Activated naive CD4-positive, alpha-beta T cell treated with anti-CD3 and anti-CD28 coated beads for 36 hours (primary cell): ENCODE data around the gene UGGT2. TPM values are rescaled to one million over a fixed set of nuclear protein-coding genes. Genes with fewer than 3 reads are reported as not detected.
"Not testable (repeated sequence)": the region's sequence is repeated elsewhere in the genome, so short reads cannot be mapped to it uniquely, and the experiment has no call there.

Experiments
- CTCF ChIA-PET: fragments of 350-600 bp; sonication (Branson Sonifier 250); formaldehyde crosslinking; loops from one replicate; lab custom pipeline; 2021; ENCODE audit warnings: antibody characterized with exemption; lab: Charles Lee
- DNase-seq: peaks from one replicate; pipeline ENCODE4 v3.0.0-alpha.2; 2020
- H3K27ac Mint-ChIP-seq: one replicate; pipeline ENCODE4 v1.8.0; 2021; ENCODE audit warnings: mild to moderate bottlenecking, mixed read lengths
- H3K27me3 Mint-ChIP-seq: one replicate; pipeline ENCODE4 v1.8.0; 2021; ENCODE audit warnings: low read depth, mixed read lengths
- H3K36me3 Mint-ChIP-seq: one replicate; pipeline ENCODE4 v1.8.0; 2021; ENCODE audit warnings: low read depth, mixed read lengths
- H3K4me1 Mint-ChIP-seq: one replicate; pipeline ENCODE4 v1.8.0; 2021; ENCODE audit warnings: low read depth, mixed read lengths
- H3K4me3 Mint-ChIP-seq: one replicate; pipeline ENCODE4 v1.8.0; 2021; ENCODE audit warnings: mild to moderate bottlenecking, moderate library complexity, mixed read lengths
- H3K9me3 Mint-ChIP-seq: one replicate; pipeline ENCODE4 v1.8.0; 2021; ENCODE audit warnings: mixed read lengths
- intact Hi-C: fragments of 100-400 bp; cut with micrococcal nuclease; formaldehyde crosslinking; loops from one replicate; pipeline ENCODE4 v1.15.1; 2023
- total RNA-seq, 2 experiments: library from RNA; stranded (reverse); gene quantifications; one replicate each; pipeline ENCODE4 v1.2.3, GENCODE V29; 2021

The UGGT2 gene
- total RNA-seq, 2 experiments from 2014 or later = 0.12 TPM; not detected in 1

DNA sequence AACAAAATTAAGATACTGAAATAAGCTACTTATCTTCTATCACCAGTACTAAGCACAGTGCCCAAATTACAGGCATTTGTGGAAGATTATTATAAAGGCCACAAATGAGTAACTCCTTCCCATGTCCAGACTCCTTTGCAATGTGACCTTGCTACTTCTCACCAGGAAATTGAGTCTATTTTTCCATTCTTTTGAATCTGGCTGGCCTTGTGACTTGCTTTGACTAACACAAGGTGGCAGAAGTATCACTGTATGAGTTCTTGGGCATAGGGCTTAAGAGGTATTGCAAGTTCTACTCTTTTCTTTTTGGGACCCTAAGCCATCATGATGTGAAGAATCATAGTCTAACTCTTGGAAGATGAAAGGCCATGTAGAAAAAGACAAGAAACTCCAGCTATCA, 49.9 kb downstream of the UGGT2 start:
- Mint-ChIP-seq H3K36me3 (no peaks in the 10 kb centered on the region), H3K4me3 (no peak overlapping the region), H3K4me1 (no peaks in the 10 kb centered on the region), H3K27ac (no peak overlapping the region), H3K27me3 (peaks cover 4% of the 10 kb centered on the region), H3K9me3 (peaks cover 3% of the 10 kb centered on the region)
- intact Hi-C loops = no loop called here
- DNase-seq = no peak
- CTCF ChIA-PET = no interaction called here

GRCh38 chr13:96002322-96003131, 50.7 kb downstream of the UGGT2 start:
- H3K27me3 Mint-ChIP-seq = peaks cover 4% of the 10 kb centered on the region
- peaks cover 3% of the 10 kb centered on the region for H3K9me3 Mint-ChIP-seq
- DNase-seq = no peak
- H3K4me3 Mint-ChIP-seq = no peak overlapping the region
- CTCF ChIA-PET = no interaction called here
- H3K4me1 Mint-ChIP-seq = no peaks in the 10 kb centered on the region
- H3K27ac Mint-ChIP-seq = no peak overlapping the region
- intact Hi-C loops = no loop called here
- H3K36me3 Mint-ChIP-seq = no peaks in the 10 kb centered on the region

DNA sequence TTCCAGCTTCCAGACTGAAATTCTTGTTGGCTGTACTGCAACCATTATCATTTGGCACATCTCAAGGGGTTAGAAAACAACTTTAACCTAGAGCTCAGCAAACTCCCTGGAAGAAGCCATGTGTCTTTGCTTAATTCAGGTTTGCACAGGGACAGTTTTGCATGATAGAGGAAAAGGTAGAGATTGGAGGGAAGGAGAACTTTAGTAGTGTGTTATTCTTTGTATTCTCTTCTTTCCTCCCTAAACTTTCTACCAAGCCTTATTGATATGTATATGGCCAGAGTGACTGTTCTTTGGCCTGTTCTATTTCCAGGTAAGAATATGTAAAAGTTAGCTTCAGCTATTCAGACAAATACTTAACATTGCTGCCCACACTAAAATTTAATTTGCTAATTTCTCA, 53.1 kb downstream of the UGGT2 start:
- CTCF ChIA-PET = no interaction called here
- Mint-ChIP-seq H3K4me1 (no peaks in the 10 kb centered on the region), H3K4me3 (no peak overlapping the region), H3K27me3 (peaks cover 2% of the 10 kb centered on the region), H3K9me3 (no peaks in the 10 kb centered on the region), H3K27ac (no peak overlapping the region), H3K36me3 (no peaks in the 10 kb centered on the region)
- intact Hi-C loops = no loop called here
- DNase-seq = no peak

DNA sequence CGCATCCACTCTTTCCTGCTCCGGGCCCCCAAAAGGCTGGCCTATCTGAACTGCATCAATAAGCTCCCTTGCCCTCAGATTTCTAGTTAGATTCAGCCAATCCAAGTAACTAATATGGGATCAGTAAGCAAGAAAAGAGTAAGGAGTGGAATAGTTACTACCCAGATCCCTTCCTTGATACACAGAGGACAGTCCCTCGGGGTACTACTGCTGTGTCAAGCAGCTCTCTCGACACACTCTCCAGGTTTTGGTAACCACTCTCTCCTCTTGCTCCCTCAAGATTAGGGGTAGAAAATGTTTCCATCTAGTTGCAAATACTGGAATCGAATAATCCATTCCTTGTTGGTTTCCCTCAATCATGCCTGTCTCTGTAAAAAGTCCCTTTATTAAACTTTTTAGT, 65.4 kb downstream of the UGGT2 start:
- Mint-ChIP-seq H3K4me1 (no peaks in the 10 kb centered on the region), H3K4me3 (no peak overlapping the region), H3K27ac (no peak overlapping the region), H3K9me3 (no peaks in the 10 kb centered on the region), H3K27me3 (peaks cover 5% of the 10 kb centered on the region), H3K36me3 (no peaks in the 10 kb centered on the region)
- intact Hi-C loops = no loop called here
- CTCF ChIA-PET = no interaction called here
- DNase-seq = no peak

- no peaks in the 10 kb centered on the region for H3K36me3 Mint-ChIP-seq
- no peak overlapping the region for H3K27ac Mint-ChIP-seq
- H3K9me3 Mint-ChIP-seq = no peaks in the 10 kb centered on the region
- CTCF ChIA-PET = interaction anchor here (0.8 kb wide), 1 partner anchor 14 kb away, joined by 3 read pairs; no protein-coding TSS in a partner anchor
- peaks cover 4% of the 10 kb centered on the region for H3K27me3 Mint-ChIP-seq
- DNase-seq = no peak
- no peak overlapping the region for H3K4me3 Mint-ChIP-seq
- H3K4me1 Mint-ChIP-seq = no peaks in the 10 kb centered on the region
- intact Hi-C loops = no loop called here
These were observed 71.1 kb downstream of the UGGT2 start for GRCh38 chr13:95982144-95982543.

- DNase-seq, CTCF ChIA-PET, intact Hi-C loops, H3K27ac Mint-ChIP-seq, H3K36me3 Mint-ChIP-seq, H3K9me3 Mint-ChIP-seq, H3K4me1 Mint-ChIP-seq, H3K4me3 Mint-ChIP-seq, H3K27me3 Mint-ChIP-seq: not testable (repeated sequence)
These were observed 80.5 kb downstream of the UGGT2 start for GRCh38 chr13:95972651-95973050.

DNA sequence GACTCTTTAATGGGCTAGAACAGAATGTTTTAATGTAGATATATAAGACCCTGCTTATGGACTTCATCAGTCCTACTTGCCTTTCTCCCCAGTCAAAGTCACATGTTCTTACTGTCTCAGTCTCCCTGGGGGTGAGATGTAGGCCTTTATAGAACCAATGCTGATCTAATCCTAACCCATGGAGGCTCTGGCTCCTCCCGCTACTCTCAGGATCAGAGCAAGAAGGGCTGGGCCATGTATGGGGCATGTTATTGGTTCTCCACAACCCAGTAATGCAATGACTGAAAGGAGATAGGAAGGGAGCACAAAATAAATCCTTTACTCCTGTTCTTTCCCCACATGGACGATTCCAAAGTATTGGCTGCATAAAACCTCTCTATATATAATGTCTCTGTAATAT, 82.3 kb downstream of the UGGT2 start:
- intact Hi-C loops = no loop called here
- Mint-ChIP-seq H3K9me3 (peaks cover under 1% of the 10 kb centered on the region), H3K36me3 (no peaks in the 10 kb centered on the region), H3K4me3 (no peak overlapping the region), H3K27ac (no peak overlapping the region), H3K27me3 (no peaks in the 10 kb centered on the region), H3K4me1 (no peaks in the 10 kb centered on the region)
- CTCF ChIA-PET = no interaction called here
- no peak for DNase-seq

GRCh38 chr13:95968906-95969305, 84.3 kb downstream of the UGGT2 start:
- Mint-ChIP-seq H3K27ac (no peak overlapping the region), H3K4me3 (no peak overlapping the region), H3K27me3 (no peaks in the 10 kb centered on the region), H3K4me1 (no peaks in the 10 kb centered on the region), H3K36me3 (no peaks in the 10 kb centered on the region), H3K9me3 (peaks cover under 1% of the 10 kb centered on the region)
- CTCF ChIA-PET = no interaction called here
- no peak for DNase-seq
- intact Hi-C loops = no loop called here

DNA sequence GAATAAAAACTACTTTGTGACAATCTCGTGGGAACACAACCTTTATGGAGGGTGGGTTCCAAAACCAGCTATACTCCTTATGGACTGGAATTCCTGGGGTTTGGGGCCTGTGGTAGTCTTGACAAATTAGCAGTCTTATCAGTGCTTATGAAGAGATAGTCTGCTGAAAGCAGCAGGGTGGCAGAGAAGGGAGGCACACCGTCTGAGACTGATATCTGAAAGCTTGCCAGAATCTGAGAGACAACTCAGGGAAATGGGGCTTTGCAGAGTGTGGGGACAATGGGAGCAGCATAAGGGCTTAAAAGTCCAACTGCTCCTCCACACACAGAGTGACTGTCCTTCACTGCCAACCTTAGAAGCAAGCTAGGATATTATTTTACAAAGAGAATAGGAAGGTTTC, 95.9 kb downstream of the UGGT2 start:
- Mint-ChIP-seq H3K27me3 (peaks cover 2% of the 10 kb centered on the region), H3K4me3 (no peak overlapping the region), H3K27ac (no peak overlapping the region), H3K36me3 (no peaks in the 10 kb centered on the region), H3K9me3 (peaks cover 24% of the 10 kb centered on the region), H3K4me1 (no peaks in the 10 kb centered on the region)
- CTCF ChIA-PET = no interaction called here
- DNase-seq = no peak
- intact Hi-C loops = no loop called here

DNA sequence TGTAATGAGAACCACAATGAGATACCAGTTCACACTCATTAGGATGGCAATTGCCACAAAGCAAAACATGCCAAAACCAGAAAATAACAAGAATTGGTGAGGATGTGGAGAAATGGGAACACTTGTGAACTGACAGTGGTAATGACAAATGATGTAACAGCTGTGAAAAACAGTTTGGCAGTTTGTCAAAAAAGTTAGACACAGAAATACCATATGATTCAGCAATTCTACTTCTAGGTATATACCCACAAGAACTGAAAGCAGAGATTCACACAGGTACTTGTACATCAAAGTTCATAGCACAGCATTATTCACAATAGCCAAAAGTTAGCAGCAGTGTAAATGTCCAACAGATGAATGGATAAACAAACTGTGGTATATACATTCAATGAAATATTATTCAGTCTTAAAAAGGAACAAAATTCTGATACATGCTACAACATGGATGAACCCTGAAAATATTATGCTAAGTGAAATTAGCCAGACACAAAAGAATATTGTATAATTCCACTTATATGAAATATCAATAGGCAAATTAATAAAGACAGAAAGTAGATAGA, 96.5 kb downstream of the UGGT2 start:
- intact Hi-C loops = no loop called here
- Mint-ChIP-seq H3K4me1 (no peaks in the 10 kb centered on the region), H3K27ac (no peak overlapping the region), H3K36me3 (no peaks in the 10 kb centered on the region), H3K27me3 (no peaks in the 10 kb centered on the region), H3K4me3 (no peak overlapping the region), H3K9me3 (peaks cover 18% of the 10 kb centered on the region)
- CTCF ChIA-PET = no interaction called here
- no peak for DNase-seq

DNA sequence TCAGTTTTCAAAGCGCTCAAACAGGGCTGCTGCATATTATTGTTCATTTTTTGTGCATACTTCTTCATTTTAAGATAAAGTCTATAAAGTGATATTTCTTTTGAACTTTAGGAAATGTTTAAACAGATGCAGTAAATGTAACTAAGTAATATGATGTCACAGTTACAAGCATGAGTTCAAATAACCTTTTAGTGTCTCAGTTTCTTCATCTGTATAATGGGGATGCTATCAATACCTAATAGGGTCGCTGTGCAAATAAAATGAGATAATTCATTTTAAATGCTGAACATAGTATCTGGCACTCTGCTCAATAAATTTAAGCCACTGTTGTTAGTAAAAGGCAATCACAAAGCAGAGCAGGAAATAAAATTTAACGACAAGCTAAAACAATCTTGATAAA, 97.5 kb downstream of the UGGT2 start:
- Mint-ChIP-seq H3K36me3 (no peaks in the 10 kb centered on the region), H3K27ac (no peak overlapping the region), H3K27me3 (no peaks in the 10 kb centered on the region), H3K9me3 (peaks cover 16% of the 10 kb centered on the region), H3K4me3 (no peak overlapping the region), H3K4me1 (no peaks in the 10 kb centered on the region)
- no peak for DNase-seq
- intact Hi-C loops = no loop called here
- CTCF ChIA-PET = no interaction called here

DNA sequence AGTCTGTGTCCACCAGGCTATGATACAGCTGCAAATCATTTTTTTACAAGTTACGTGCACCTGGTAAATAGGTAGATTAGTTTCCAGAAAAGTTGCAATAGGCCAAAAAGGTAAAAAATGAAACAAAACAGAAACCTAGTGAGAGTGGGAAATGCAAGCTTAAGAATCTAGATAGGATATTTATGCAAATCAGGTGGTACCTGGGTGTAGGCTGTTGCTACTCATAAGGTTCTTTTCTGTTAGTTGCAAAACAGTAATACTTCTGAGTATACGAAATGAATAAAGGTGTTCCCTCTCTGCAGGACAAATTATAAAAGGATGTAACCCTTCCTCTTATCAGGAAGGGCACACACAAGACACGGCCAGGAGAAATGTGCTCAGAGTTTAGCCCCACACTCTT, 97.9 kb downstream of the UGGT2 start:
- H3K36me3 Mint-ChIP-seq = no peaks in the 10 kb centered on the region
- H3K27me3 Mint-ChIP-seq = no peaks in the 10 kb centered on the region
- intact Hi-C loops = no loop called here
- no peak overlapping the region for H3K27ac Mint-ChIP-seq
- no peak for DNase-seq
- CTCF ChIA-PET = no interaction called here
- H3K4me3 Mint-ChIP-seq = no peak overlapping the region
- peaks cover 13% of the 10 kb centered on the region for H3K9me3 Mint-ChIP-seq
- no peaks in the 10 kb centered on the region for H3K4me1 Mint-ChIP-seq

DNA sequence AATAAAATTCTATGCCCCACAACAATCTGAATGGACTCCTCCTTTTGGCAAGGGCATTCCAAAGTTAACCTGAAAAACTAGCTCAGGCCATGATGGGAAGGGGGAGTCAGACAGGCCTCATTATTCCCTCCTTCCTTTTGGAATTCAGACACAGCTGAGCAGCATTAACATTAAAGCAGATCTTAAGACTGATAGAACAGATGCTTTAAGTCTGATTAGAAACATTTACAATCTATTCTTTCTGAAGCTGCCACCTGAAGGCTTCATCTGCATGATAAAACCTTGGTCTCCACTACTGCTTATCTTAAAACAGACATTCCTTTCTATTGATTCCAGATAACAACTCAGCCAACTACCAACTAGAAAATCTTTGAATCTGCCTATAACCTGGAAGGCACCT, 98.9 kb downstream of the UGGT2 start:
- H3K27ac Mint-ChIP-seq = no peak overlapping the region
- no peak for DNase-seq
- no peaks in the 10 kb centered on the region for H3K4me1 Mint-ChIP-seq
- no peak overlapping the region for H3K4me3 Mint-ChIP-seq
- intact Hi-C loops = no loop called here
- peaks cover 4% of the 10 kb centered on the region for H3K9me3 Mint-ChIP-seq
- no peaks in the 10 kb centered on the region for H3K36me3 Mint-ChIP-seq
- no peaks in the 10 kb centered on the region for H3K27me3 Mint-ChIP-seq
- CTCF ChIA-PET = no interaction called here
